ENCODE results near the gene SMARCD1.
"Not testable (repeated sequence)": the region's sequence is repeated elsewhere in the genome, so short reads cannot be mapped to it uniquely, and the experiment has no call there.

SMARCD1 gene

GRCh38 chr12:50078281-50078680 lies 6.9 kb upstream of the SMARCD1 start:
- no peak for DNase-seq (ENCODE audit: insufficient read length, low spot score)
- no peak for FAIRE-seq
- no peak for TF ChIP-seq POLR2A (IDR thresholded peaks at IDR 0.05; ENCODE audit: low read depth, low read length)

- FAIRE-seq (no peak), DNase-seq (ENCODE audit: insufficient read length, low spot score) (no peak)
- TF ChIP-seq POLR2A (IDR thresholded peaks at IDR 0.05; ENCODE audit: low read depth, low read length) = no peak
Measured at GRCh38 chr12:50079771-50080170, 5.4 kb upstream of the SMARCD1 start.

- no peak for FAIRE-seq
- no peak for DNase-seq (ENCODE audit: insufficient read length, low spot score)
- TF ChIP-seq POLR2A (IDR thresholded peaks at IDR 0.05; ENCODE audit: low read depth, low read length) = no peak
Measured at GRCh38 chr12:50081096-50081808, 3.9 kb upstream of the SMARCD1 start.

- no peak for TF ChIP-seq POLR2A (IDR thresholded peaks at IDR 0.05; ENCODE audit: low read depth, low read length)
- no peak for FAIRE-seq
- DNase-seq (ENCODE audit: insufficient read length, low spot score) = no peak
Measured at GRCh38 chr12:50082644-50083043, 2.5 kb upstream of the SMARCD1 start.

GRCh38 chr12:50083301-50083700 lies 1.8 kb upstream of the SMARCD1 start:
- no peak for DNase-seq (ENCODE audit: insufficient read length, low spot score)
- no peak for TF ChIP-seq POLR2A (IDR thresholded peaks at IDR 0.05; ENCODE audit: low read depth, low read length)
- no peak for FAIRE-seq

GRCh38 chr12:50084409-50084774 lies 750 bp upstream of the SMARCD1 start:
- not testable (repeated sequence) for DNase-seq (ENCODE audit: insufficient read length, low spot score); FAIRE-seq

- TF ChIP-seq POLR2A (IDR thresholded peaks at IDR 0.05; ENCODE audit: low read depth, low read length) = no peak
- FAIRE-seq (no peak), DNase-seq (ENCODE audit: insufficient read length, low spot score) (no peak)
Measured at GRCh38 chr12:50085615-50086072, 502 bp downstream of the SMARCD1 start.

- DNase-seq (ENCODE audit: insufficient read length, low spot score) = no peak
- FAIRE-seq = no peak
- TF ChIP-seq POLR2A (IDR thresholded peaks at IDR 0.05; ENCODE audit: low read depth, low read length) = no peak
Measured at GRCh38 chr12:50086148-50086547, 1.0 kb downstream of the SMARCD1 start.

- TF ChIP-seq POLR2A (IDR thresholded peaks at IDR 0.05; ENCODE audit: low read depth, low read length) = no peak
- DNase-seq (ENCODE audit: insufficient read length, low spot score) (no peak), FAIRE-seq (no peak)
Measured at GRCh38 chr12:50087151-50087550, 2.0 kb downstream of the SMARCD1 start.

GRCh38 chr12:50087995-50088394 lies 2.9 kb downstream of the SMARCD1 start:
- TF ChIP-seq POLR2A (IDR thresholded peaks at IDR 0.05; ENCODE audit: low read depth, low read length) = no peak
- DNase-seq (ENCODE audit: insufficient read length, low spot score) (peak; percentile 41), FAIRE-seq (peak; percentile 57)

GRCh38 chr12:50088577-50089335 lies 3.6 kb downstream of the SMARCD1 start:
- FAIRE-seq = peak; percentile 48
- DNase-seq (ENCODE audit: insufficient read length, low spot score) = peak; percentile 40
- TF ChIP-seq POLR2A (IDR thresholded peaks at IDR 0.05; ENCODE audit: low read depth, low read length) = no peak

GRCh38 chr12:50089730-50090129 lies 4.6 kb downstream of the SMARCD1 start:
- no peak for FAIRE-seq
- no peak for TF ChIP-seq POLR2A (IDR thresholded peaks at IDR 0.05; ENCODE audit: low read depth, low read length)

GRCh38 chr12:50090391-50090790 lies 5.2 kb downstream of the SMARCD1 start:
- DNase-seq (ENCODE audit: insufficient read length, low spot score) (no peak), FAIRE-seq (no peak)
- TF ChIP-seq POLR2A (IDR thresholded peaks at IDR 0.05; ENCODE audit: low read depth, low read length) = no peak

More at GRCh38 chr12:50089730-50090129, 4.6 kb downstream of the SMARCD1 start:
- no peak for DNase-seq (ENCODE audit: insufficient read length, low spot score)

GRCh38 chr12:50097952-50098351 lies 12.8 kb downstream of the SMARCD1 start:
- TF ChIP-seq POLR2A (IDR thresholded peaks at IDR 0.05; ENCODE audit: low read depth, low read length) = no peak
- FAIRE-seq = no peak
- no peak for DNase-seq (ENCODE audit: insufficient read length, low spot score)

Data from H54 (cell line).